Occipital lobe (tissue), 2 donors: ENCODE measurements around the gene PGLYRP1. TPM values are rescaled to one million over a fixed set of nuclear protein-coding genes. Genes with fewer than 3 reads are reported as not detected.

Experiments
- DNase-seq: peaks from one replicate; lab custom pipeline; 2025; lab: John Stamatoyannopoulos, UW
- total RNA-seq: library from RNA; depleted of rRNA; stranded (reverse); fragments of >200 nt; gene quantifications from one replicate; pipeline ENCODE4 v1.2.3, GENCODE V29; 2014

Gene PGLYRP1, protein sequence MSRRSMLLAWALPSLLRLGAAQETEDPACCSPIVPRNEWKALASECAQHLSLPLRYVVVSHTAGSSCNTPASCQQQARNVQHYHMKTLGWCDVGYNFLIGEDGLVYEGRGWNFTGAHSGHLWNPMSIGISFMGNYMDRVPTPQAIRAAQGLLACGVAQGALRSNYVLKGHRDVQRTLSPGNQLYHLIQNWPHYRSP
- not detected for total RNA-seq

DNA sequence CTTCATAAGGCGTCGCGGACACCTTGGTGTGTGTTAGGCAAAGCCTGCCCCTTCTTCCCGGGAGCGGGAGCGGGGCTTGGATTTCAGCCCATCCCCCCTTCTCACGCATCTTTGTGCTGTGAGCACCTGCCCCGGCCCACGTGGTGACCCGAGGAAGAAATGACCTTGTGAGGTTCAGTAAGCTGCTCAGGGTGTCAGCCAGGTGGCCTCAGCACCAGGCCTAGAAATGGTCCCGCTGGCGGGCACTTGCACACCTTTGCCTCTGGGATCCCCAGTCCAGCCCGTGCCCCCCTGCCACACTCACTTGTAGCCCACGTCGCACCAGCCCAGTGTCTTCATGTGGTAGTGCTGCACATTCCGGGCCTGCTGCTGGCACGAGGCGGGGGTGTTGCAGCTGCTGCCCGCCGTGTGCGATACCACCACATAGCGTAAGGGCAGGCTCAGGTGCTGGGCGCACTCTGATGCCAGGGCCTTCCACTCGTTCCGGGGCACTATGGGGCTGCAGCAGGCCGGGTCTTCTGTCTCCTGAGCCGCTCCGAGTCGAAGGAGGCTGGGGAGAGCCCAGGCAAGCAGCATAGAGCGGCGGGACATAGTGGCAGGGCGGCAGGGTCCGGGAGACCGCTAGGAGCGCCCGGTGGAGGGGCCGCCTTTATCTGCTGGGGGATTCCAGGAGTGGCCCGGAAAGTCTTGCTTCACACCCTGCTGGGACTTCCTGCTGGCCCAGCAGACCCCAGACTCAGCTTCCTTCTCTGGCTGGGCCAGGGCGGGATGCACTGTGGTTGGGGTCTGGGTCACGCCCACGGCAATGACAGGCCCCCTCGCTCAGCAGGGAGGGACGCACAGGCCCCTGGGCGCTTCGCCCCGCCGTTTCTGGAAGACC lies at the start of gene PGLYRP1:
Gene PGLYRP1 (minus strand): TSS at position 623 of the 880 bp plus-strand sequence. CDS start 32 bp downstream, at position 591.
- no peak for DNase-seq

DNA sequence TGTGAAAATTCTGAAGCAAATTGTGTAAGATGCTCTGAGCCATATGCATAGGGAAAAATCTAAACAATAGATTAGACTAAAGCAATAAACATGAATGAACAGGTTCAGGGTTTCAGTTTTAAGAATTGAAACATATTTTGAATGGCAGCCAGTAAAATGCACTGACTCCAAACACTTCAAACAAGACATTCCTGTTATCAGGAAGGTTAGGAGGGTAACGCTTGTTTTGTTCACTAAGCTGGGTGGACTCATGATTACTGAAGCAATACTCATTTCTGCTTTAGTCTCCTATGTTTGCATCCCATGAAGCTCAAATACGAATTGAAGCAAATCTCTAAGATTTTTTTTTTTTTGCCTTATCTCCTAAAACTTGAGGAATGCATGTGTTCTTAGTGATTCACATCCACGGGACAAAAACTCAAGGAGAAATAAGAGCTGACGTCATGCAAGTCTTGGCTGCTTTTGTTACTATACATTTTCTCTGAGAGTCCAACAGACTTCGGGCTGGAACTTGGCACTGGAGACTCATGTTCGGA lies 47.0 kb upstream of the PGLYRP1 start:
- no peak for DNase-seq

DNA sequence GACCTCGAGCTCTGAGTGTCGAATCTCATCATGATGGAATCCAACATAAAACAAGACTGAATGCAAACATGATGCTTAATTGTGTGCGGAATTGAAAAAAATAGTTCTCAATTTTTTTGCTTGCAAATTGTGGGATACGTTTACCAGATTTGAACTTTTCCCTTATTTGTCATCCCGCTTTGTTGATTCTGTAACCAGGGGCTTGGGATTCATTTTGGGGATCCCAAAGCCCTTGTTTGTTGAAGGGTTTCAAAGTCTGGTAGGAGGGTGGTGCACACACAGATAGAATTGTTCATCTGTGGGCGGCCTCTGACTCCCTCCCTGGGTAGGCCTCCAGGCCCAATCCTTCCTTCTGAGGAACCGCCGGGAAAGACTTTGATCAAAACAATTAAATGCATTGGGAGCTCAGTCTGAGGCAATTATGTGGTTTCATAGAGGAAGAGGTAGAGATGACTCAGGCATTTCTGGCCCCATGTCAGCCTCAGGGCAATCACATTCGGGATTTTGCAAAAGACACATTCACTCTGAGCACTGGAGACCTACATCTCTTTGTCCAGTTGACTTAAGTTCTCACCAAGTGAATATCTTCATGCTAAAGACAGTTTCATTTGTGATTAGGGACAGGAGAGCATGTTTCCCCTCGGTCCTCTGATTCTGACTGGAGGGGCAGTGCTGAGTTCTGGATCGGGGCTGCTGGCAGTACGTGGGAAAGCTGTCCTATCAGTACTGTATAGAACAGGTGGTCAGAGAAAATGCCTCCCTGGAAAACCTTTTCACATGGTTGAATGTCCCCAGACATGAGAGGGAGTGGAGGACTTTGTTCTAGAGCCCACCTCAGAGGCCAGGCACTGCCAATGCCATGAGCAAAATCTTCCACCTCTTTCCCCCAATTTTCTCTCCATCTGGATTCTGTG lies 45.7 kb upstream of the PGLYRP1 start:
- DNase-seq, result no peak

DNA sequence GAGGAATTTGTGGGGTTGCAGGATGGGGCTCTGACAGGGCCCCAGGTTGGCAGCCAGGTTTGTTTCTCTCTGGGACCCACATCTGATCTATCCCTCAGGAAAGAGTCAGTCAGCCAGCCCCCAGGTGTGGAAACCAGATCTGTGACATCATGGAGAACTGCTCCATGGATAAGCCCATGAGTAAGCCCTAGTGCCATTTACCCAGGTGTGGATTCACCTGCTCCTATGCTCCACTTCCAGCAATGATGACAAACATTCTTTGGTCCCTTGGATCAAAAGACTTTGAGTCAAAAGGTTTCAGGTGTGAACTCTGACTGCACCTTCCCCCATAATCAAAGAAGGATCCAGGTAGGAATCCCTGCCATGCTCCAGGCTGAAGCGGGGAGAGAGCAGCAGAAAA lies 44.8 kb upstream of the PGLYRP1 start:
- no peak for DNase-seq

DNA sequence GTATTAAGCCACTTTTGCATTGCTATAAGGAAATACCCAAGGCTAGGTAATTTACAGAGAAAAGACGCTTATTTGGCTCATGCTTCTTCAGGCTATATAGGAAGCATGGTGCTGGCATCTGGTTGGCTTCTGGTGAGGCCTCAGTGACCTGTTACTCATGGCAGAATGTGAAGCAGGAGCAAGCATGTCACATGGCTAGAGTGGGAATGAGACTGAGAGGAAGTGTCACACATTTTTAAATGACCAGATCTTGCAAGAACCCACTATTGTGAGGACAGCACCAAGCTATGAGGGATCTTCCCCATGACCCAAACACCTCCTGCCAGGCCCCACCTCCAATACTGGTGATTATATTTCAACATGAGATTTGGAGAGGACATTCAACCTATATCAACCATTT lies 43.6 kb upstream of the PGLYRP1 start:
- DNase-seq, result no peak

DNA sequence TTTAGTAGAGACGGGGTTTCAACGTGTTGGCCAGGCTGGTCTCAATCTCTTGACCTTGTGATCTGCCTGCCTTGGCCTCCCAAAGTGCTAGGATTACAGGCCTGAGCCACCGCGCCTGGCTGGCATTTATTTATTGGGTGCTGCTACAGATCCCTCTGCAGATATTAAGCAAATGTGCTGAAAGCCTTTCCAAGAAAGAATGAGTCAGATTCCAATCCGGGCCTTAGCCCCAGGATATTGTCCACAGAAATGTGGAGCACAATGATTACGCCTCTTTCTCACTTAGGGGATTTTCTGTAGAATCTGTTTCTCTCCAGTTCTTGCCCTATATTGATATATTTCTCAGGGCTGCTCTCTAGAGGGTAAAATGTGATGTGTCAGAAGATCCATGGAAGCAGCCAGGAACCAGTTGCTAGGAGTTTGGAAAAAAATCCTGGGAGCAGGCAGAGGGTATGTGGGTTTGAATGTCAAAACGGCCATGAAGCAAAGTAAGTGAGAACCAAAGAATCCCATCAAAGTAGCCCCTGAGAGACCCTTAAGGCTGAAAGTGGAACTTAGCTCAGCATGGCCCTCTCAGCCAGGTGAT lies 42.7 kb upstream of the PGLYRP1 start:
- DNase-seq, result no peak

DNA sequence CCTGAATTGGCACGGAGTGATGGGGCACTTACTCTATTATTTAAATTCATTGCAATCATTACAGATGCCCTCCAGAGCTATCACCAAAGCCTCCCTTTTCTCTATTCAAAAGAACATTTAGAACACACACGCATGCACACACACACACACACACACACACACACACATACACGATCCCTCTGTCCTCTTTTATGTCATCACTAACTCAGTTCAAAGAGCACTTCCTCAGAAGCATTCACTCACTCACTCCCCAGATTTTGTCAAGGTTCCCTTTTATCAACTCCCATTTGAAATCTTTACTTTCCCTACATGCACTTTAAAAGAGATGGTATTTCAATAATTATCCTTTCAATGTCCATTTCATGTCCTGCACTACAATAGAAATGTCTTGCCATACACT lies 40.3 kb upstream of the PGLYRP1 start:
- no peak for DNase-seq

DNA sequence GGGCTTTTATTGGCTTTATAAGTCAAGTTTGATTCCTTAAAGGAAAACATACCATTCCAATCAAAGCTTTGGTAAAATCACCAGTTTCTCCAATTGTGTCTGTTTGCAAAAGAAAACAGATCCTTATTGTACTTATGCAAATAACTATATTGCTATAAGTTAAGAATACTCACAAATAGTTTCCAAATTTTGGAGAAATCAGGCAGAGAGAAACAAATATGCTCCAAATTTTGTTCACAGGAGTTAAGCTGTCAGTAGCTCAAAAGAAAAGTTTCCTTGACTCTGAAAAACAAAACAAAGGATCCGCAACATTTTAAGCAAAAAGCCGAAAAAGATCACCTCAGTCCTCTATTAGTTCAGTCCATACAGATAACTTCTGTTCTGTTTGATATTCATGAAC lies 37.2 kb upstream of the PGLYRP1 start:
- no peak for DNase-seq

DNA sequence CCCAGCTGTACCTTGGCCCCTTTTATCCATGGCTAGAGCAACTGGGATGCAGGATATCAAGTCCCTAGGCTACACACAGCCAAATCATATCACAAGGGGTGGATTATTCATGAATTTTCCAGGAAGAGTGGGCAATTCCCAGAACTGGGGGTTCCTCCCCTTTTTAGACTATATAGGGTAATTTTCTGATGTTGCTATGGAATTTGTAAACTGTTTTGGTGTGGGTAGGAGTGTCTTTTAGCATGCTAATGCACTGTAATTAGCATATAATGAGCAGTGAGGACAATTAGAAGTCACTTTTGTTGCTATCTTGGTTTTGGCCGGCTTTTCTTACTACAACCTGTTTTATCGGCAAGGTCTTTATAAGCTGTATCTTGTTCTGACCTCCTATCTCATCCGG lies 35.9 kb upstream of the PGLYRP1 start:
- DNase-seq, result no peak

DNA sequence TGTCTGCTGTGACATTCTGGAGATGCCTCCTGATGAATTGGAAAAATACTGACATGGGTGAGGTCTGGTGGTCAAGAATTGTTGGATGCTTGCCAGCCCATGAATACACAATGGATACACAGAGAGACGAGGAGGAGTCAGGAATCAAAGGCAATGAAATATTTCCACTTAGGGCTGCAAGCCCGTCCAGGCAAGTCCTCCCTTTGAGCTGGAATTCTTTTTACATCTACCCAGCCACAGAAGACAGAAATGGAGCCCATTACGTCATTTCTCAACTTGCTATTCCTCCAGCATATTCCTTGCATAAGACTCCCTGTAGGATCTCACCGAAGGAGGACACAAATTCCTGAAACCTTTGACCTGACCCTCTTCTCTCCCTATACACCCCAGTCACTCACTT lies 33.7 kb upstream of the PGLYRP1 start:
- DNase-seq, result no peak

DNA sequence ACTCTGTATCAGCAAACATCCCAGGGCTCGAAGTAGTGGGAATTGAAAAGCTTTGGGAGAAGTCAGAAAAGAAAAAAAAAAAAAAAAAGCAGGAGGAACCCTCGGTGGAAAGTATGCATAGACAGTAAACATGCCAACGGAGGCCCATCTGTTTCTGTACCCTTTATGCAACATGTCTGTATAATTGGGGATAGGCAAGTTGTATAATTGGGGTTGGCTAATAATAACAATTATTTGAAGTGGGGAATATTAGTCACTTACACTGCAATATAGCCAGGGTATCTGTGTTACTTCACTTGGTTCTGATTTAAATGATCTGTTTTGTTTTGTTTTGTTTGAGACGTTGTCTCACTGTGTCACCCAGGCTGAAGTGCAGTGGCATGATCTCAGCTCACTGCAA lies 30.0 kb upstream of the PGLYRP1 start:
- no peak for DNase-seq

DNA sequence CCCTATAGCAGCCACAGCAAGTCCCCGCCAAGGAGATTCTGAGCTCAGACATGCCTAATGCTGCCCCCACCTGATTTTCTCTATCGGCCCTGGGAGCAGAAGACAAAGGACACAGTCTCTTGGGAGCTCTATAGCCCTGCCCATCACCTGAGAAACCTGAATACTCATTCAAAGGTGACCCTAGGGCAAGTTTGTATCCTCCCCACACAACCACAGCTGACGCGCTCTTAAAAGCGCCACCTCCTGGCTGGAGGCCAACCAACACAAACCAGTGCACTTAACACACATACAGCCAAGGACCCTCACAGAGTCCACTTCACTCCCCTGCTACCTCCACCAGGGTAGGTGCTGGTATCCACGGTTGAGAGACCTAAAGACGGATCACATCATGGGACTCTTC lies 26.7 kb upstream of the PGLYRP1 start:
- DNase-seq, result no peak

DNA sequence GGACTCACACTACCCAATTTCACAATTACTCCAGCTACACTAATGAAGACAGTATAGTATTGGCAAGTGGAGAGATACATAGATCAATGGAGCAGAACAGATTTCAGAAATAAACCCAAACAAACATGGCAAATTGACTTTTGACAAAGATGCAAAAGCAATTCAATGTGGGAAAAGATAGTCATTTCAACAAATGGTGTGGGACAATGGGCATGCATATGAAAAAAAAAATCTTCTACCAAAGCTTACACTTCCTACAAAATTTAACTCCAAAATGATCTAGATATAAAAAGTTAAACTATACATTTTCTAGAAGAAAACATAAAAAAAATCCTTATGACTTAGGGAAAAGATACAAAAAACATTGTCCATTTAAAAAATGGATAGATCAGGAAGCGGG lies 20.7 kb upstream of the PGLYRP1 start:
- no peak for DNase-seq

DNA sequence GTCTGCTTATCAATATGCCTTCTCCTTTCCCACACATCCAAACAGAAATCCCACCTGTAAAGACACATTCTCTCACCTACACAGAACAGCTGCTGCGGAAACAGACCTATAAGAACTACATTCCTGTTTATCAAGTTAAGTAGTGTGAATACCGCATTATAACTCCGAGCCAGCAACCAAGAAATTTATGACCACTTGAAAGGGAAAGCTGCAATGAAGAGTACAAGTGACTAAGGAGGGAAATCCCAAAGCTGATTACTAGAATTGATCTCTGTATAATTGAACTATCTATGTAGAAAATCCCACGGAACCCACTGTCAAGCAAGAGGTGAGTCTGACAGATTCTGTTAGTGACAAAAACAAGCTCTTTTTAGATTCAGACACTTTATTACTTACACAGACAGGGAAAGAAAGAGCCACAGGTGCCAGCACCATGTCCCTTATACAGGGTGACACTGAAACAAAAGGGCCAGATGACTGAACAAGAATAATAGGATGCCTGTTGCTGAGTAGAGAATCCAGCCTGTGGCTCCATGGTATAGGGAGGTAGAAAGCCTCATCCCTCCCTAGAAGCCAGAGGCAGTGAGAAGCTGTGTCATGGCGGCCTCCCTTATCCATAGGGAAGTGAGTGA lies 19.5 kb upstream of the PGLYRP1 start:
- no peak for DNase-seq

DNA sequence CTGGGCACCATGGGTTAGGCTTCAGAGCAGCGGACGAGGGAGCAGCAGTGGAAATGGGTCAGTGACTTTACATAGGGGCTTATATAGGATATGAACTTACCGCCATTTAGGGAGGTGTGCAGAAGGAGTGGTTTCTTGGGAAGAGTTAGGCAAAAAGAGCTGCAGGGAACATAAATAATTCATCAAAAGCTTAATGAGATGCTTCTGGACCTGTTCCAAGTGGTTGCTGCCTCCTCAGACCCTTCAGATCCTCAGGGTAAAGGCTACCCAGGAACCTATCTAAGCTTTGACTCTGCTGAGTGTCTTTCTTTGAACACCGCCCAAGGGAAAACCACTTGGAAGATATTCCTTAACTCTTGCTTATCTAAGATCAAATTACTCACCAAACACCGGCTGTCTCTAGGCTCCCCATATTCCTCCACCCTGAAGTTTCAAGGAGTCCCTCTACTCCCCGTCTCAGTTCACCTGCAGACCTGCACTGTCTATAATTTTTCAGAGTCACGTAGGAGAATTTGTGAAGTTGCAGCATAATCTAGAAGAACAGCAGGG lies 18.2 kb upstream of the PGLYRP1 start, which contains the start of gene IGFL4:
Gene IGFL4 (minus strand): TSS at position 51 of the 549 bp plus-strand sequence. CDS start 40 bp downstream, at position 11.
- no peak for DNase-seq

DNA sequence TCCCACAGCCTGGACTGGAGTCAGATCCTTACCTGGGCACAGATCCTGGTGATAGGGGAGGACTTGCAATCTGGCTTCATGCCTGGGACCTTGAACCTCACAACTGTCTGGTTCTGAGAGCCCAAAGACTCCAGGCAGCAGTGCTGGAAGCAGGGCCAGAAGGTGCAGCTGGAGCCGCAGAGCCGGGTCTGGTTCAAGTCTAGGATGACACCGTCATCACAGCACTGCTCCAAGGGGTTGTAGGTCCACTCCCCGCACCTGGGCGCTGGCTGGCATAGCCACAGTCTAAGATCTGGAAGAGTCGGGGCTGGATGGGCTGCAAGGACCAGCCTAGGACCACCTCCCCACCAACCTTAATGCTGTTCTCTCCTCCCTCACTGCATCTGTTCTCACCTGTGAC lies 17.3 kb upstream of the PGLYRP1 start:
- DNase-seq, result no peak

DNA sequence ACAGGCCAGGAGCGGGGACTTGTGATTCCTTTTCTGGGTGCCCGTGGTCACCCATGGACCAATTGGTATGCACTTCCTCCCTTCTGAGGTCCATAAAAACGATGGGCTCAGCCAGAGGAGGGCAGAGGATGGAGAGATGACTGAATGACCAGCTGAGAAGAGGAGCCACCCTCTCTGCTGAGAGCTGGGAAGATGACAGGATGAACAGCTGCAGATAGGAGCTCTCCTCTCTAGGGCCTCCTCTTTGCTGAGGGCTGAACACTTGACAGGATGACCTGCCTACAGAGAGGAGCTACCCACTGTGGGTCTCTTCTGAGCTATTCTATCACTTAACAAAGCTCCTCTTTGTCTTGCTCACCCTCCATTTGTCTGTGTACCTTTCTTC lies 13.9 kb upstream of the PGLYRP1 start:
- no peak for DNase-seq

DNA sequence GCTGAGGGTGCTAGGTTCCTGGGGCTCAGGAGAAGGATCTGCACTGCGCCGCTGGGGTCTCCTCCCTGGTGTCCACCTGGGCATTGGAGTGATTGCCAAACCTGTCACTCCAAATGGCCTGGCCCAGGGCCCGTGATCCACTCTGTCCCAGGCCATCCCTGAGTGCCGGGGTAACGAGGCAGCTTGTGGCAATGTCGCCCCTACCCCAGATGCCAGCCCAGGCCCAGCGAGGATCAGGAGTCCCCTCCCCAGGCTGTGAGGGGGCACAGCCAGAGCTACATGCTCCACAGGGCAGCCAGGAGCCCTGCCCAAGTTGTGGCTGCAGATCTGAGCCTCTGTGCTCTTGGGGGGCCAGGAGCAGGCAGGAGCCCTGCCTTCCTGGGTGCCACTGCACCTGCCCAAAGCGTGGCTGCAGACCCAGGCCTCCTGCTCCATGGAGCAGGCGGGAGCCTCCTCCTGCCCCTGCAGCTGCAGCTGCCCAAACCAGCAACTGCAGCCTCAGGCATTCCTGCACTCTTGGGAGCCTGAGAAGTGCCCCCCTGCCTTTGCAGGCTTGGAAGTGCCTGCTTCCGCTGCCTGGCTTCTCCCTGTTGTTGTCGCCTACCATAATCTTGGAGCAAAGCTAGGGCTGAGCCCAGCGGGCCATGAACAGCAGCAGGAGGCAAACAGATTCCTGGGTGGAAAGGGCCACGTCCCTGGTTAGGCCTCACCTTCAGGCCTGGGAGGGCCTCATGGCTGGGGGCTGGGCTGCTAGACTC lies 13.3 kb upstream of the PGLYRP1 start:
- no peak for DNase-seq

DNA sequence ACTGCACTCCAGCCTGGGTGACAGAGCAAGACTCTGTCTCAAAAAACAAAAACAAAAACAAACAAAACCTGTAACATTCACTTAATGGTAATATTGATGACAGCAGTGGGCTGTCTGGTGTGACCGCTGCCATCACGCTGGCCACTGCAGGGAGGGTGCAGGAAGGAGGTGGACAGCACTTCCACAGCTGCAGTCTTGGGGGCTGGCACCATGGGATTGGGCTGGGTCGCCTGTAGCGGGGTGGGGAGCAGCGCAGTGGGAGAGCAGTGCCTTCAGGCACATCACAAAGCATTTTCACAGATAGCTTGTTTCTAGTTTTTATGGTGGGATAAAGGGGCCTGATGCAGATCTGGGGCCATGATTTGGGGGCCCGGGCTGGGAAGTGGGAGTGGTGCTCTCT lies 12.7 kb upstream of the PGLYRP1 start:
- DNase-seq, result no peak

DNA sequence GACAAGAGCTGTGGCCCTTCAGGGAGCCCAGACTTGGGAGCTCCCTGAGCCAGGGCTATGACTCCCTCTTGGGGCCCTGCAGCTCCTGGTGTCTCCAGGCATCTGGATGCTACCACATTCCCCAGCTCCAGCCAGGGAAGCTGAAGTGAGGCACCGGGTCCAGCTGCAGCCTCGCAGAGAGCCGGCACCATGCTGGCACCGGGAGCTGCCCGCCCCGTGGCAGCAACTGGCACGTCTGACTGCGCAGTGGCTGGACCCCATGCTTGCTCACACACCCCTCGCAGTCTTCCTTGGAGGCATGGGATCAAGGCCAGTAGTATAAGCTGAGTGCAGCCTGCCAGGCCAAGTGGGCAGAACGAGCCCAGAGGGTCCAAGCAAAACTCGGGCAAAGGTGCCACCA lies 10.5 kb upstream of the PGLYRP1 start:
- no peak for DNase-seq
